ENCODE measurements around the gene DUSP9.

DUSP9 gene

DNA sequence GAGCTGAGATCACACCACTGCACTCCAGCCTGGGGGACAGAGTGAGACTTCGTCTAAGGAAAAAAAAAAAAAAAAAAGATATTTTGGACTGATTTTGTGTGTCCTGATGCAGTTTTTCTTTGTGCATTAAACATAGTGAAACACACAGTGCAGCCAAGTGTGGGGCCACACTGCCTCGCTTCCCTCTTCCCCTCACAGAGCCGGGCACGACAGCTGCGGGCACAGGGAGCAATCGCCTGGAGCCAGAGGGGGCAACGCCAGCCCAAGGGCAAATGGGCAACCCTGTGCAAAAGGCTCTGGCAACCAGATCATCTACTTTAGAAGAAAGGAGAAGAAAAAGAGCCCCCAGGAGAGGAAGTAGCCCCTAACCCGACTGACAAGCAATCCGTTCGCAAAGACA lies 34.6 kb upstream of the DUSP9 start:
- ChIA-PET CTCF (interaction anchor here (0.7 to 4.0 kb wide), 7 partner anchors 10 to 108 kb away, joined by 3 to 12 read pairs (median 4); partner anchors contain the start of gene DUSP9), POLR2A (no interaction called here)
- Histone ChIP-seq H3K4me3 (ENCODE audit: low read depth, low read length) (no peak overlapping the region), H3K4me1 (ENCODE audit: control insufficient read depth, insufficient read depth, low read length) (no peaks in the 10 kb centered on the region), H3K9me3 (ENCODE audit: control insufficient read depth, insufficient read depth, low read depth, low read length) (no peaks in the 10 kb centered on the region), H3K36me3 (ENCODE audit: control insufficient read depth in 2 of 2, insufficient read depth in 1 of 2, low read length in 2 of 2) (no peaks in the 10 kb centered on the region), H3K27ac (ENCODE audit: extremely low read depth, low read depth, low read length) (no peak overlapping the region)
- TF ChIP-seq ZFP3 (tag by site-specific recombination; IDR thresholded peaks at IDR 0.05; ENCODE audit: low read depth): no peak
- no peak for TF ChIP-seq ZNF548 (tag by site-specific recombination; IDR thresholded peaks at IDR 0.05)
- TF ChIP-seq KLF17 (tag by site-specific recombination; IDR thresholded peaks at IDR 0.05): no peak

GRCh38 chrX:153614818-153615217 lies 32.2 kb upstream of the DUSP9 start:
- ChIA-PET CTCF (interaction anchor here (0.6 to 4.0 kb wide), 7 partner anchors 21 to 93 kb away, joined by 3 to 12 read pairs (median 3); no protein-coding TSS in a partner anchor), POLR2A (no interaction called here)
- Histone ChIP-seq H3K36me3 (ENCODE audit: control insufficient read depth in 2 of 2, insufficient read depth in 1 of 2, low read length in 2 of 2) (no peaks in the 10 kb centered on the region), H3K27ac (ENCODE audit: extremely low read depth, low read depth, low read length) (no peak overlapping the region), H3K4me1 (ENCODE audit: control insufficient read depth, insufficient read depth, low read length) (no peaks in the 10 kb centered on the region), H3K4me3 (ENCODE audit: low read depth, low read length) (no peak overlapping the region), H3K9me3 (ENCODE audit: control insufficient read depth, insufficient read depth, low read depth, low read length) (no peaks in the 10 kb centered on the region)
- TF ChIP-seq ZNF350 (tag by site-specific recombination; IDR thresholded peaks at IDR 0.05) (no peak), ZNF585B (tag by site-specific recombination; IDR thresholded peaks at IDR 0.05) (no peak), ZNF324 (tag by site-specific recombination; IDR thresholded peaks at IDR 0.05) (no peak), ZNF654 (tag by site-specific recombination; IDR thresholded peaks at IDR 0.05; ENCODE audit: low read depth) (no peak), ZNF768 (tag by site-specific recombination; IDR thresholded peaks at IDR 0.05) (no peak), BCL11A (tag by site-specific recombination; IDR thresholded peaks at IDR 0.05; ENCODE audit: low read depth) (no peak), ZNF510 (tag by site-specific recombination; IDR thresholded peaks at IDR 0.05; ENCODE audit: insufficient replicate concordance) (no peak), ZNF211 (tag by site-specific recombination; IDR thresholded peaks at IDR 0.05; ENCODE audit: low read depth) (no peak), PBX3 (CRISPR knock-in tag; IDR thresholded peaks at IDR 0.05) (no peak), ZNF488 (tag by site-specific recombination; IDR thresholded peaks at IDR 0.05) (no peak), KLF9 (tag by site-specific recombination; IDR thresholded peaks at IDR 0.05; ENCODE audit: low read depth) (no peak), PRDM6 (tag by site-specific recombination; IDR thresholded peaks at IDR 0.05) (no peak), ZNF555 (tag by site-specific recombination; conservative IDR thresholded peaks at IDR 0.05) (no peak), ZBTB20 (tag by site-specific recombination; IDR thresholded peaks at IDR 0.05) (no peak)
- TF ChIP-seq, protein P1, sequence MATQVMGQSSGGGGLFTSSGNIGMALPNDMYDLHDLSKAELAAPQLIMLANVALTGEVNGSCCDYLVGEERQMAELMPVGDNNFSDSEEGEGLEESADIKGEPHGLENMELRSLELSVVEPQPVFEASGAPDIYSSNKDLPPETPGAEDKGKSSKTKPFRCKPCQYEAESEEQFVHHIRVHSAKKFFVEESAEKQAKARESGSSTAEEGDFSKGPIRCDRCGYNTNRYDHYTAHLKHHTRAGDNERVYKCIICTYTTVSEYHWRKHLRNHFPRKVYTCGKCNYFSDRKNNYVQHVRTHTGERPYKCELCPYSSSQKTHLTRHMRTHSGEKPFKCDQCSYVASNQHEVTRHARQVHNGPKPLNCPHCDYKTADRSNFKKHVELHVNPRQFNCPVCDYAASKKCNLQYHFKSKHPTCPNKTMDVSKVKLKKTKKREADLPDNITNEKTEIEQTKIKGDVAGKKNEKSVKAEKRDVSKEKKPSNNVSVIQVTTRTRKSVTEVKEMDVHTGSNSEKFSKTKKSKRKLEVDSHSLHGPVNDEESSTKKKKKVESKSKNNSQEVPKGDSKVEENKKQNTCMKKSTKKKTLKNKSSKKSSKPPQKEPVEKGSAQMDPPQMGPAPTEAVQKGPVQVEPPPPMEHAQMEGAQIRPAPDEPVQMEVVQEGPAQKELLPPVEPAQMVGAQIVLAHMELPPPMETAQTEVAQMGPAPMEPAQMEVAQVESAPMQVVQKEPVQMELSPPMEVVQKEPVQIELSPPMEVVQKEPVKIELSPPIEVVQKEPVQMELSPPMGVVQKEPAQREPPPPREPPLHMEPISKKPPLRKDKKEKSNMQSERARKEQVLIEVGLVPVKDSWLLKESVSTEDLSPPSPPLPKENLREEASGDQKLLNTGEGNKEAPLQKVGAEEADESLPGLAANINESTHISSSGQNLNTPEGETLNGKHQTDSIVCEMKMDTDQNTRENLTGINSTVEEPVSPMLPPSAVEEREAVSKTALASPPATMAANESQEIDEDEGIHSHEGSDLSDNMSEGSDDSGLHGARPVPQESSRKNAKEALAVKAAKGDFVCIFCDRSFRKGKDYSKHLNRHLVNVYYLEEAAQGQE (tag by site-specific recombination; IDR thresholded peaks at IDR 0.05): no peak

Data from HEK293 (cell line).